Tibial nerve (tissue), 4 donors: ENCODE data around the gene IL3. TPM values are rescaled to one million over a fixed set of nuclear protein-coding genes. Genes with fewer than 3 reads are reported as not detected.

Source experiments
- DNase-seq, 2 donors: peaks; one replicate each; pipeline ENCODE4 v3.0.0-alpha.2; 2019; ENCODE audit warnings: low spot score in 2 of 2
- H3K27ac ChIP-seq, 4 donors: fragments of 200-600 bp; sonication (generic) in 3 of 4; one replicate each; pipeline ENCODE4 v1.5.1; 2017 to 2019; ENCODE audit warnings: mild to moderate bottlenecking in 1 of 4
- H3K27me3 ChIP-seq, 2 donors: fragments of 200-600 bp; sonication (generic) in 1 of 2; one replicate each; pipeline versions ENCODE4 v1.5.1 to v1.6.0; 2017 to 2019
- H3K36me3 ChIP-seq, 3 donors: fragments of 200-600 bp; sonication (generic); one replicate each; pipeline ENCODE4 v1.5.1; 2018 to 2019
- H3K4me1 ChIP-seq, 4 donors: fragments of 200-600 bp; sonication (generic) in 3 of 4; one replicate each; pipeline ENCODE4 v1.5.1; 2017 to 2019
- H3K4me3 ChIP-seq, 4 donors: fragments of 200-600 bp; sonication (generic) in 3 of 4; one replicate each; pipeline ENCODE4 v1.5.1; 2017 to 2019; ENCODE audit warnings: mild to moderate bottlenecking in 1 of 4, moderate library complexity in 1 of 4
- H3K9me3 ChIP-seq, 4 donors: fragments of 200-600 bp; sonication (generic) in 3 of 4; one replicate each; pipeline ENCODE4 v1.5.1; 2017 to 2019
- EP300 ChIP-seq, 2 donors: sonication (generic); formaldehyde crosslinking; IDR thresholded peaks; one replicate each; pipeline ENCODE4 v1.6.1; 2017; ENCODE audit warnings: antibody characterized with exemption in 2 of 2, mild to moderate bottlenecking in 1 of 2
- POLR2A ChIP-seq, 2 donors: fragments of 450-650 bp; IDR thresholded peaks; one replicate each; pipeline ENCODE4 v1.6.1; 2017; ENCODE audit warnings: antibody characterized with exemption in 2 of 2, mild to moderate bottlenecking in 2 of 2, moderate library complexity in 2 of 2
- WGBS, 2 donors: methylation state at CpG; one replicate each; pipeline ENCODE4 v1.1.5; 2018; 5-methylcytosine and 5-hydroxymethylcytosine counted together
- total RNA-seq, 4 donors: library from RNA; depleted of rRNA; stranded (reverse); fragments of >200 nt; gene quantifications; one replicate each; pipeline ENCODE4 v1.1.0, GENCODE V29; 2016
- TF ChIP-seq, protein P1 (sequence below), 5 experiments: fragments of 200-600 bp in 3 of 5; fragments of 450-650 bp in 2 of 5; sonication (generic) in 3 of 5; IDR thresholded peaks; one replicate each; pipeline ENCODE4 v1.5.1; 2016 to 2019; ENCODE audit warnings: antibody characterized with exemption in 5 of 5, mild to moderate bottlenecking in 3 of 5, moderate library complexity in 2 of 5

The IL3 gene
- total RNA-seq, 4 donors from 2014 or later: not detected

DNA sequence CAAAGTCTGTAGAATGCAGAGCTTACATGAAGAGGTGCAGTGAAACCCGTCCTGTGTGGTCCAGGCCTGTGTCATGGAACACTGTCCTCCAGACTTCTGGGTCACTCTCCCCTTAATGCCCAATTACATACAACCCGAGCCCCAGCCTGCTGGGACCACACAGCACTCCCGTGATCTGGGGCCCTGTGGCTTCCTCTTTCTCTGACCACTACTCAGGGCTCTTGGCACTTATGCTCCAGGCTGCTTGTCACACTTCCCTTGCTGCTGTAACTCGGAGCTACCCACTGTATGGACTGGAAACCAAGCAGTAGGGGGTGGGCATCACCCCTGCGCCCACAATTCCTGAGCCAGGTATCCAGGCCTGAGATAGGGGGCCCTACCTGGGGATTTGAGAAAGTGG lies 10.3 kb upstream of the IL3 start:
- no peak for DNase-seq
- H3K27me3 ChIP-seq: no peaks in the 10 kb centered on the region
- H3K4me1 ChIP-seq: no peaks in the 10 kb centered on the region
- H3K9me3 ChIP-seq: no peaks in the 10 kb centered on the region
- no peaks in the 10 kb centered on the region for H3K36me3 ChIP-seq
- no peak overlapping the region for H3K4me3 ChIP-seq
- 67 to 71% methylated on average over 4 to 5 of the region's 5 CpGs for WGBS, 2 donors
- H3K27ac ChIP-seq: no peak overlapping the region
- TF ChIP-seq, protein P1, sequence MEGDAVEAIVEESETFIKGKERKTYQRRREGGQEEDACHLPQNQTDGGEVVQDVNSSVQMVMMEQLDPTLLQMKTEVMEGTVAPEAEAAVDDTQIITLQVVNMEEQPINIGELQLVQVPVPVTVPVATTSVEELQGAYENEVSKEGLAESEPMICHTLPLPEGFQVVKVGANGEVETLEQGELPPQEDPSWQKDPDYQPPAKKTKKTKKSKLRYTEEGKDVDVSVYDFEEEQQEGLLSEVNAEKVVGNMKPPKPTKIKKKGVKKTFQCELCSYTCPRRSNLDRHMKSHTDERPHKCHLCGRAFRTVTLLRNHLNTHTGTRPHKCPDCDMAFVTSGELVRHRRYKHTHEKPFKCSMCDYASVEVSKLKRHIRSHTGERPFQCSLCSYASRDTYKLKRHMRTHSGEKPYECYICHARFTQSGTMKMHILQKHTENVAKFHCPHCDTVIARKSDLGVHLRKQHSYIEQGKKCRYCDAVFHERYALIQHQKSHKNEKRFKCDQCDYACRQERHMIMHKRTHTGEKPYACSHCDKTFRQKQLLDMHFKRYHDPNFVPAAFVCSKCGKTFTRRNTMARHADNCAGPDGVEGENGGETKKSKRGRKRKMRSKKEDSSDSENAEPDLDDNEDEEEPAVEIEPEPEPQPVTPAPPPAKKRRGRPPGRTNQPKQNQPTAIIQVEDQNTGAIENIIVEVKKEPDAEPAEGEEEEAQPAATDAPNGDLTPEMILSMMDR (IDR thresholded peaks at IDR 0.05): no peak
- TF ChIP-seq POLR2A (IDR thresholded peaks at IDR 0.05) (no peak), EP300 (IDR thresholded peaks at IDR 0.05) (no peak)

DNA sequence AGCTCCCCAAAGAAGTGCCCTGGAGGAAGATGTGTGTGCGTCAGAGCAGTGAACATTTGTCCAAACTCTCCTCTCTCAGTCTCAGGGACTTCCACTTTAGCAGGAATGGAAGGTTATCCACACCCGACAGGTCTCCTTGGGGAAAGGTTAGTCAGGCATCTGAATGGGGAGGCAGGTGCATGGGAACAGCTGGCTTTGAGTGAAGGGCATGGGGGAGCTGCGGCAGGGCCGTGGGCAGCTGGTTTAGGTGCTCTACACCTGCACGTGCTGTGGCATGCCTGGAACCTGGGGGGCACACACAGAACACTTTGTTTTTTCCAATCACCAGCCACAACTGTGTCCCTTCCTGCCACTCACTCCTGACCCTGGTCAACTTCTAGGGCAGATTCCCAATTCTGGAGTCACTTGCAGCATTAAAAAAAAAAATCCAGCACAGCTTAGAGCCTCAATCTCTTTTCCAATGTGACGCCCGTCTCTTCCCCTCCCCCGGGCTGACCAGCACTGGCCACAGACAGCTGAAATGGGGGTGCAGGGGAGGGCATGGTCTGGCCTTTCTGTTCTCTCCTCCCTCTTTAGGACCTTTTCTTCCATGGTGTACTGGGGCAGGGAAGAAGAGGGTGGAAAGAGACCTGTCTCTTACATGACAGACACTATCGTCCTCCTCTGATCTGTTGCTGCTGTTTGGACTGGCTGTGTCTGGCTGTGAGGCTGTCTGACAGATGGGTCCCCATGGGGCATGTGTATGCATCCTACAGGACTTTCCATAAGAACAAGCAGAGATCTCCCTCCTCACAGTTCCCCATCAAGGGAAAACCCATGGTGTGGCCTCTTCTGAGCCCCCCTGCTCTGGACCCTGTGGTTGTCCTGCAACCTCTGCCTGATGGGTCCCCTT lies 9.5 kb upstream of the IL3 start:
- no peaks in the 10 kb centered on the region for H3K4me1 ChIP-seq
- TF ChIP-seq POLR2A (IDR thresholded peaks at IDR 0.05): no peak
- TF ChIP-seq EP300 (IDR thresholded peaks at IDR 0.05): no peak
- TF ChIP-seq, protein P1 (IDR thresholded peaks at IDR 0.05): no peak
- H3K27me3 ChIP-seq: no peaks in the 10 kb centered on the region
- no peak overlapping the region for H3K27ac ChIP-seq
- WGBS, 2 donors: 77 to 82% methylated on average over 9 of the region's 9 CpGs
- no peaks in the 10 kb centered on the region for H3K9me3 ChIP-seq
- no peak overlapping the region for H3K4me3 ChIP-seq
- no peak for DNase-seq
- no peaks in the 10 kb centered on the region for H3K36me3 ChIP-seq

DNA sequence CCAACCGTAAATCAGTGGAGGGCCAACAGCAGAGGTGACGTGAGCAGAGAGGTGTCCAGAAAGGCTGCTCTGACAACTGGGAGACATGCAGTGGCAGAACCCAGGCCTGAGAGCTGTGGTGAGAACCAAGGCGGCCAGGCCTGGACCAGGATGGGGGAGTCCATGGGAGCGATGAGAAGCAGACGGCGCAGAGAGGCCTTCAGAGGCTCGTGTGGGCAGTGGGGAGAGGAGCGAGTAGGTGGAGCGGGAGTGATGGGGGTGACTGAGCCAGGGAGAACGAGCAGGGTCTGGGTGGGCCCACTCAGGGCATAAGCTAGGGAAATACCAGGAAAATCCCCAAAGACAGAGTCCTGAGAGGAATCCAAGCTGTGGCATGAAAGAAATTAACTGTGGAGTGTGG lies 7.9 kb upstream of the IL3 start:
- TF ChIP-seq, protein P1 (IDR thresholded peaks at IDR 0.05): no peak
- TF ChIP-seq EP300 (IDR thresholded peaks at IDR 0.05): no peak
- TF ChIP-seq POLR2A (IDR thresholded peaks at IDR 0.05): no peak
- Histone ChIP-seq H3K9me3 (no peaks in the 10 kb centered on the region), H3K27ac (no peak overlapping the region), H3K36me3 (no peaks in the 10 kb centered on the region), H3K27me3 (no peaks in the 10 kb centered on the region), H3K4me3 (no peak overlapping the region), H3K4me1 (no peaks in the 10 kb centered on the region)
- DNase-seq: no peak
- 57 to 66% methylated on average over 10 of the region's 10 CpGs for WGBS, 2 donors

DNA sequence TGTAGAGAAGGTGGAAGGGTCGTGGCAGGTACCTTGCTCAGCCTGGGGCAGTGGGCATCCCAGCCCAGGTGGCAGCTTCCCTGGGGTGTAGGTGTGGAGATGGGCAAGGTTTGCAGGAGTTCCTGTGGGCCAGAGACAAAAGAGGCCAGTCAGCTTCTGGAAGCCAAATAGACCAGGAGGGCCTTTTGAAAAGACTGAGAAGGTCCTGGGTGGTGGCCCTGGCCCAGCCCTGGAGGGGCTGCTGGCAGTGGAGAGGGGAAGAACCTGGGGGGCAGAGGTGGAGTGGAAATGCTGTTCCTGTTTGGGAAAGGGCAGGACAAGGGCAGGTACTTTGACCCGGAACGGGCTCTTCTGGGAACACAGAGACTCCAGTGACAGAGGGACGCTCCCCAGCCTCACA lies 7.0 kb upstream of the IL3 start:
- no peaks in the 10 kb centered on the region for H3K36me3 ChIP-seq
- H3K9me3 ChIP-seq: no peaks in the 10 kb centered on the region
- no peaks in the 10 kb centered on the region for H3K4me1 ChIP-seq
- TF ChIP-seq POLR2A (IDR thresholded peaks at IDR 0.05) (no peak), EP300 (IDR thresholded peaks at IDR 0.05) (no peak)
- TF ChIP-seq, protein P1 (IDR thresholded peaks at IDR 0.05): no peak
- DNase-seq: no peak
- no peak overlapping the region for H3K4me3 ChIP-seq
- no peak overlapping the region for H3K27ac ChIP-seq
- H3K27me3 ChIP-seq: no peaks in the 10 kb centered on the region
- 85 to 88% methylated on average over 4 of the region's 4 CpGs for WGBS, 2 donors

DNA sequence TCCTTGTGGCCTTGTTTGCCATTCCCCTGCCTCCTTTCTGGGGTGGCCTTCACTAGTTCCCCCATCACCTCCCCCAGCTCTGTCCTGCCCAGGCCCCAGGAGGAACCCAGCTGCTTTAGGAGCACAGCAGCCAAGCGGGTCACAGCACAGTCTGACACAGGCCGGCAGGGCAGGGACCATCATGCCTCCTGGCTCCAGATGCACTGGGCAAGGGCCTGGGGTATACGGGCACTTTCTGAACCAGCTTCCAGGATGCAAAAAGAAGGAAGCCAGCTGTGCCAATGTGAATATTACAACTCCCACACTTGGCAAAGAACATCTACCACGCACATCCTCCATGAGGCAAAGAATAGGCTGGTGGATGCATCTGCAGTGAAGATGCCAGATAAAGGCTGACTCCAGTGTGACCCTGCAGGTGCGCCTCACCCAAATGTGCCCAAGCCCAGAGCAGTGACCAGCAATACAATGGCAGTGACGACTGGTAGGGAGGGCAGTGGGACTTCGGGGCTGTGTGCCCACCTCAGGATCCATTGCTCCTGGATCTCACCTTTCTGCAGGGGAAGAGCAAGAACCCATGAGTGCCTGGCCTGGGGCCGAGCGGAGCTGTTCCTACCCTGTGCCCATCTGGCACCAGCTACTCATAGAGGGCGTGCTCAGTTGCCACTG lies 6.3 kb upstream of the IL3 start:
- no peaks in the 10 kb centered on the region for H3K27me3 ChIP-seq
- WGBS, 2 donors: 90 to 95% methylated on average over 8 to 10 of the region's 10 CpGs
- DNase-seq: no peak
- H3K27ac ChIP-seq: no peak overlapping the region
- TF ChIP-seq EP300 (IDR thresholded peaks at IDR 0.05) (no peak), POLR2A (IDR thresholded peaks at IDR 0.05) (no peak)
- TF ChIP-seq, protein P1 (IDR thresholded peaks at IDR 0.05): no peak
- H3K4me3 ChIP-seq: no peak overlapping the region
- H3K36me3 ChIP-seq: no peaks in the 10 kb centered on the region
- H3K9me3 ChIP-seq: no peaks in the 10 kb centered on the region
- no peaks in the 10 kb centered on the region for H3K4me1 ChIP-seq
